GM18505 (cell line): ENCODE data around the gene TMEM63C.

ENCODE experiments used
- ATAC-seq: cut with Tn5 transposase; IDR thresholded peaks from one replicate; pipeline ENCODE4 v1.9.1; 2021; ENCODE audit not compliant: unreplicated experiment
- POLR2A ChIP-seq: IDR thresholded peaks from 4 replicates; pipeline ENCODE4 v1.6.1; 2011; ENCODE audit warnings: borderline replicate concordance; ENCODE audit not compliant: insufficient read depth, insufficient read length; ENCODE audit errors: extremely low read depth

The TMEM63C gene

GRCh38 chr14:77228056-77228455, 46.5 kb downstream of the TMEM63C start:
- no peak for ATAC-seq
- TF ChIP-seq POLR2A, result no peak

GRCh38 chr14:77230914-77231313, 49.3 kb downstream of the TMEM63C start:
- no peak for TF ChIP-seq POLR2A
- ATAC-seq, result no peak

DNA sequence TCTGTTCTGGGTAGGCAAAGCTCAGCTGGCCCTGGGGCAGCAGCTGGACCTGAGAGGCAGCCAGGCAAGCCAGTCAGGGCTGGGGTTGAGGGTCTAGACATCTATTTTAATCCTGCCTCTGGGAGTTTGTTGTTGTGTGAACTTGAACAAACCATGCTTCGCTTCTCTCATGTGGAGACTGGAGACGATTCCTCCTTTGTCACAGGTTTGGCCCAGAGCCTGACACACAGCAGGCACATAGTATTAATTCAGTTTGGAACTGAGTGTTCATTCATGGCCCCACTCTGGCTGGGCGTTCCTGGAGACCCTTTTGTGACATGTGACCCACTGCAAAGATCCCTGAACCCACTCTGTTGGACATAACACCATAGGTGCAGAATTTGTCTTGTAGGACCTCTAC, 50.1 kb downstream of the TMEM63C start:
- no peak for TF ChIP-seq POLR2A
- no peak for ATAC-seq

- no peak for TF ChIP-seq POLR2A
Observed at GRCh38 chr14:77236814-77237213, 55.2 kb downstream of the TMEM63C start.

GRCh38 chr14:77238356-77238755, 56.8 kb downstream of the TMEM63C start:
- no peak for TF ChIP-seq POLR2A
- no peak for ATAC-seq

More at GRCh38 chr14:77236814-77237213, 55.2 kb downstream of the TMEM63C start:
- no peak for ATAC-seq

DNA sequence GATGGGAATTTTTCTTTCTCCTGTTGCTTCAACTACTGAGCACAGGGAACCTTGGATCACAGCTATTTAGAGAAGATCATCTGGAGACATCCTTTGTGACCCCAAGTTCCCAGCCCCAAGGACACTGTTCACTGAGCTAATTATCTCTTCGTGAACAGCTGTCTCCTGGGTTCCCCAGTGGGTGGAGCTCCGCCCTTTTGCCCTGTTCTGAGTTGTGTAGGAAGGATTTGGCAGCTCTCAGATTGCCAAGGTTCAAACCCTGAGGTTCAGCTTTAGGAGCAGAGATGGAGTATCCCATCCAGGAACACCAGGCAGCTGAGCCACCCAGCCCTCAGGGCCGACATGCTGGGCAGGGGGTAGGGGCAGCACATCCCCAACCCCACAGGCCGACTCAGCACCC, 57.4 kb downstream of the TMEM63C start:
- no peak for TF ChIP-seq POLR2A

DNA sequence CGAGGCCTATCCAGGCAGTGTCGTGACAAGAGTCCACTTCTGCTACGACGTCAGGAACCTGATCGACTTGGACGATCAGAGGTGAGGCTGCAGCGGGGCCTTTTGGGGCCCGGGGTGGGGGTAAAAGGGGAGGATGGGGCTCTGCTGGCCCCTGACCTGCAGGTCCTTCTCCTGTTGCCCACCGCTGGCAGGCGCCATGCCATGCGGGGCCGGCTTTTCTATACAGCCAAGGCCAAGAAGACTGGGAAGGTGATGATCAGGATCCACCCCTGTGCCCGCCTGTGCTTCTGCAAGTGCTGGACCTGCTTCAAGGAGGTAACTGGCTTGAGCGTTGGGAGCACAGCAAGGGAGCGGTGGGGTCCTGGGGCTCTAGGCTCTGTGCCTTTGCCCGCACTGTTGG, 57.8 kb downstream of the TMEM63C start:
- TF ChIP-seq POLR2A, result no peak
- no peak for ATAC-seq

More for the DNA sequence above, 57.4 kb downstream of the TMEM63C start:
- ATAC-seq, result no peak

GRCh38 chr14:77240336-77240915, 58.8 kb downstream of the TMEM63C start:
- ATAC-seq, result no peak
- TF ChIP-seq POLR2A, result no peak

DNA sequence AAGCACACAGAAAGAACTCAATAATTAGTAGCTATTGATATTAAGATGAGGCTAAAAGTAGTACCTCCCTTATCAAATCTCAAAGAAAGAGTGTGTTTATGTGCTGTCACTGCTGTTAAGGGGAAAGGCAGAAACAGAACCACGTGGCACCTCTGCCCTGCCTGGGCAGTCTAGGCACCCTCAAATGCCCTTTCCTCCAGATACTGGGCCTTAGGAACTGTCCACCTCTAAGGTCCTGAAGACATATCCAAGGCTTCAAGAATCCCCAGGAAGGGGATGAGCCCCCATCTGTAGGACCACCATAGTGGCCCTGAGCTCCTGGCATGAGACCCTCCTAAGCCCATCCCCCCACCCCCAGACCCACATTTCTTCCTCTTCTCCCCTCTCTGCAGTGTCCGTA, 60.4 kb downstream of the TMEM63C start:
- ATAC-seq, result no peak
- TF ChIP-seq POLR2A, result no peak

DNA sequence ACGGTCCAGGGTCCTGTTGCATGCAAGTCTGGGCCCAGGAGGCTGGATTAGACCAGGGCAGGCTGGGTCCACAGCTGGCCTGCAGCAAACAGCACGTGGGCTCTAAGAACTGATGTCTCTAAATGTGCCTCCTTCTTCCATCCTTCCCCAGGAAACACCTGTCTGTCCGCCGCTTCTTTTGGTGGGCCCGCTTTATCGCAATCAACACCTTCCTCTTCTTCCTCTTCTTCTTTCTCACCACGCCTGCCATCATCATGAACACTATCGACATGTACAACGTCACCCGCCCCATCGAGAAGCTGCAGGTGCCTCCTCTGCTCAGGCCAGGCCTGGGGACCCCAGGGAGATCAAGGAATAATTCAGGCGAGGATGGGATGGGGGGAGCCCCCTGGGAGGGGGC, 61.2 kb downstream of the TMEM63C start:
- no peak for TF ChIP-seq POLR2A
- no peak for ATAC-seq

DNA sequence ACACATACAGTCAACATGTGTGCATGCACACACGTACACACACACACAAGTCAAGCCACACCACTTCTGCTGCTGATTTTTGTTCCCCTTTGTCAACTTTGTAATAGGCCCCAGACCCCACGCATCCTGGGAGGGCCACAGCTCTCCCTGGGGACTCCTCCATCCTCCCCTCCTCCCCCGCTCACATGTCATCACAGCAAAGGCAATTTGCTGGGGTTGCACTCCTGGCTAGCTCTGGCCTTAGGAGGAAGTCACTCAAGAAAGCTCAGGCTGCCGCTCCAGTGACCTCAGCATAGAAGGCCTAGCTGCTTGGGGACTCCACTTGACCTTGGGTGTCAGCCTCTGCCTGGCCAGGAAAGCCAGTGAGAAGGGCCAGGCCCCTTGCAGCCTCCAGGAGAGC, 62.3 kb downstream of the TMEM63C start:
- no peak for ATAC-seq

GRCh38 chr14:77245820-77246219, 64.2 kb downstream of the TMEM63C start:
- no peak for TF ChIP-seq POLR2A
- ATAC-seq, result no peak

More for the DNA sequence above, 62.3 kb downstream of the TMEM63C start:
- no peak for TF ChIP-seq POLR2A

DNA sequence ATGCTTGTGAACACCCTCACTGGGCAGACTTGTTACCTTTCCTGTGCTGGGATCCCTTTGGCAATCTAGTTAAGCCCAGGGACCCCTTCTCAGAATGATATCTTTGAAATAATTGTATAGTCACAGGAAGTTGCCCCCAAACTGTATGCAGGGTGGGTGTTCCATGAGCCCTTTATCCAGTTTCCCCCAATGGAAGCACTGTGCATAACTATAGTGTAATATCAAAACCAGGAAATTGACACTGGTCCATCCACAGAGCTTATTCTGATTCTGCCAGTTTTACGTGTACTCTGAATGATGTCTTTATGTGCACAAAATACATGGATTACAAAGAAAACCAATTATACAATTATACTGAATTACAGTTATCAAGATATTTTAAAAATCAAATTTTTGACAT, 65.2 kb downstream of the TMEM63C start:
- no peak for TF ChIP-seq POLR2A
- no peak for ATAC-seq

DNA sequence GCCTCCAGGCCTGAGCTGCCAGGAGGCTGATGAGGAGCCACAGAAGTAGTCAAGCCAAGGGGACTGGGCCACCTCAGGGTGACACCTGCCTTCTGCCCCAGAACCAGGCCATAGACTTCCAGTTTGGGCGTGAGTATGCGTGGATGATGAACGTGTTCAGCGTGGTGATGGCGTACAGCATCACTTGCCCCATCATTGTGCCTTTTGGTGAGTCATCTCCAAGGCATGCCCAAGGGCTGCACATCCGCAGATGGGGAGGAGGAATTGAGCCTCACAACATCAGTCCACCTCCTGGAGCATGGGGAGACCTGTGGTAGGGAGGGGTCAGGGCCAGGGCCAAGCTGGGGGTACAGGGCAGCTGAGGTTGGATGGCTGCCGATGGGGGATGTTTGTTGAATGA, 67.1 kb downstream of the TMEM63C start:
- ATAC-seq, result no peak
- TF ChIP-seq POLR2A, result no peak

GRCh38 chr14:77249286-77249685, 67.7 kb downstream of the TMEM63C start:
- no peak for ATAC-seq
- no peak for TF ChIP-seq POLR2A
